ENCODE data around the gene MRPL11. TPM values are rescaled to one million over a fixed set of nuclear protein-coding genes. Genes with fewer than 3 reads are reported as not detected.

MRPL11 gene
- total RNA-seq, 3 donors from 2014 or later (not counting 1 experiment from before 2014, with no cell fraction given): 20.7 to 24.2 (median 23.9) TPM

DNA sequence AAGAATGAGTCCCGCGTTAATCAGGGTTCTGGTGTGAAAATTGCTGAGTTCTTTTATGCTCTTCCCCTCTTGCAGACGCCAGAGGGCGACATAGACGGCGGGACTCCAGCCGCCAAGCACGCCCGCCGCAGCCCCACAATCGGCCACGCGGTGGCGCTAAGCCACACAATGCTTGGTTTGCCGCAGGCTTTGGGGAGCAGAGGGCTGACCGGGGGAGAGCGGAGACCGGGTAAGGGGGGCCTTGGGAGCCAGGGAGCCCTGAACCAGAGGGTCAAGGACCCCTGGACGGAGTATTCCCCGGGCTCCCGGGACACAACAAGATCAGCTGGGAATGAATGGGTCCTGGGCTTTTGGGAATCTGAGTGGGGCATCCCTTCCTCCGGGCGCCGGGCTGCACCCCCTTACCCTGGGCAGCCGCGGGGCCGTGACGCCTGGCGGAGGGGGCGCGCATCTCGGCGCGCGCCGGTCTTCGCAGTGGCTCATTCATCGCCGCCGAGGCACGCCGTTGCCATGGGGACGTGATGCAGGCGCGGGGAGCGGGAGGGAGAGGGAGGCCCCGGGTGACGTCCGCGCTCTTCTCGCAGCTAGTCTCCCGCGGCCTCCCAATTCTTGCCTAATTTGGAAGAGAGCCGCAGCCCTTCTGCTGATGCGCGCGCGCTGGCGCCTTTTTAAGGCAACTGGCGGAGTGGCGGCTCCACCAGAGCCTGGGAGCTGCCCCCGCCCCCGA, 30.0 kb downstream of the MRPL11 start:
- Histone ChIP-seq H3K36me3 (ENCODE audit: control insufficient read depth, insufficient read depth, low read length) (no peaks in the 10 kb centered on the region), H3K4me1 (ENCODE audit: control insufficient read depth, insufficient read depth, low read length) (peaks cover 6% of the 10 kb centered on the region), H3K9me3 (ENCODE audit: control insufficient read depth, insufficient read depth, low read length) (no peaks in the 10 kb centered on the region), H3K4me3 (ENCODE audit: low read length) (no peak overlapping the region), H3K27ac (ENCODE audit: low read length) (no peak overlapping the region), H3K27me3 (ENCODE audit: control insufficient read depth, insufficient read depth, low read length) (no peaks in the 10 kb centered on the region)
- DNase-seq (peak; percentile 96 to 97), ATAC-seq (peak; percentile 93 to 96 (median 94))
- peaks cover 34 to 41% of the 10 kb centered on the region in 2 donors for H3K27me3 Mint-ChIP-seq (ENCODE audit: low read depth in 2 of 2)
- H3K36me3 Mint-ChIP-seq: no peaks in the 10 kb centered on the region
- no peaks in the 10 kb centered on the region for H3K9me3 Mint-ChIP-seq
- intact Hi-C loops (cut with micrococcal nuclease): loop anchor here (1.0 to 2.0 kb wide), 5 partner anchors 22 to 426 kb away; partner anchors contain the start of gene MRPL11
- TF ChIP-seq CTCF (IDR thresholded peaks at IDR 0.05): peak; percentile 100
- H3K4me1 Mint-ChIP-seq: peaks cover 5 to 6% of the 10 kb centered on the region in 2 donors
- WGBS (ENCODE audit: insufficient coverage): under 1% methylated on average over 61 of the region's 63 CpGs
- peak overlapping the region; percentile 87 for H3K4me3 Mint-ChIP-seq
- peak overlapping the region; percentile 18 to 66 for H3K27ac Mint-ChIP-seq

- H3K27me3 ChIP-seq (ENCODE audit: control insufficient read depth, insufficient read depth, low read length): no peaks in the 10 kb centered on the region
- no peak overlapping the region for H3K4me3 ChIP-seq (ENCODE audit: low read length)
- H3K27ac Mint-ChIP-seq: no peak overlapping the region
- no peak overlapping the region for H3K27ac ChIP-seq (ENCODE audit: low read length)
- H3K9me3 Mint-ChIP-seq: no peaks in the 10 kb centered on the region
- peaks cover 29 to 33% of the 10 kb centered on the region in 2 donors for H3K27me3 Mint-ChIP-seq (ENCODE audit: low read depth in 2 of 2)
- H3K4me1 ChIP-seq (ENCODE audit: control insufficient read depth, insufficient read depth, low read length): peaks cover 6% of the 10 kb centered on the region
- no peak overlapping the region for H3K4me3 Mint-ChIP-seq
- no peaks in the 10 kb centered on the region for H3K36me3 ChIP-seq (ENCODE audit: control insufficient read depth, insufficient read depth, low read length)
- H3K36me3 Mint-ChIP-seq: no peaks in the 10 kb centered on the region
- no peak for ATAC-seq
- H3K4me1 Mint-ChIP-seq: peaks cover 5 to 6% of the 10 kb centered on the region in 2 donors
- no peak for DNase-seq
- no peaks in the 10 kb centered on the region for H3K9me3 ChIP-seq (ENCODE audit: control insufficient read depth, insufficient read depth, low read length)
- WGBS (ENCODE audit: insufficient coverage): 88% methylated on average over 5 of the region's 5 CpGs
- TF ChIP-seq CTCF (IDR thresholded peaks at IDR 0.05): no peak
- intact Hi-C loops (cut with micrococcal nuclease): loop anchor here (1.0 to 2.0 kb wide), 5 partner anchors 23 to 427 kb away; partner anchors contain the start of gene MRPL11
These were observed 31.0 kb downstream of the MRPL11 start for GRCh38 chr11:66407651-66408050.

- Mint-ChIP-seq H3K4me3 (no peak overlapping the region), H3K27me3 (ENCODE audit: low read depth in 2 of 2) (peaks cover 0 to 9% of the 10 kb centered on the region in 2 donors), H3K4me1 (no peaks in the 10 kb centered on the region), H3K36me3 (no peaks in the 10 kb centered on the region), H3K27ac (no peak overlapping the region), H3K9me3 (no peaks in the 10 kb centered on the region)
- no peaks in the 10 kb centered on the region for H3K36me3 ChIP-seq (ENCODE audit: control insufficient read depth, insufficient read depth, low read length)
- no peak for TF ChIP-seq CTCF (IDR thresholded peaks at IDR 0.05)
- intact Hi-C loops (cut with micrococcal nuclease): no loop called here
- ATAC-seq: no peak
- H3K4me1 ChIP-seq (ENCODE audit: control insufficient read depth, insufficient read depth, low read length): peaks cover under 1% of the 10 kb centered on the region
- H3K4me3 ChIP-seq (ENCODE audit: low read length): no peak overlapping the region
- H3K9me3 ChIP-seq (ENCODE audit: control insufficient read depth, insufficient read depth, low read length): no peaks in the 10 kb centered on the region
- DNase-seq: no peak
- 100% methylated on average over 1 of the region's 3 CpGs for WGBS (ENCODE audit: insufficient coverage)
- H3K27ac ChIP-seq (ENCODE audit: low read length): no peak overlapping the region
- no peaks in the 10 kb centered on the region for H3K27me3 ChIP-seq (ENCODE audit: control insufficient read depth, insufficient read depth, low read length)
These were observed 44.7 kb downstream of the MRPL11 start for GRCh38 chr11:66393954-66394353.

Measured in natural killer cell (primary cell).